GM12873 (cell line): ENCODE results near the gene KDM2A.

Experiments
- TF ChIP-seq, protein P1 (sequence below): IDR thresholded peaks from 2 replicates; pipeline ENCODE4 v1.5.1; 2012; ENCODE audit warnings: low read depth, mild to moderate bottlenecking, moderate library complexity, low read length, control low read depth; ENCODE audit not compliant: insufficient read depth; ENCODE audit errors: missing control alignments

Gene KDM2A

DNA sequence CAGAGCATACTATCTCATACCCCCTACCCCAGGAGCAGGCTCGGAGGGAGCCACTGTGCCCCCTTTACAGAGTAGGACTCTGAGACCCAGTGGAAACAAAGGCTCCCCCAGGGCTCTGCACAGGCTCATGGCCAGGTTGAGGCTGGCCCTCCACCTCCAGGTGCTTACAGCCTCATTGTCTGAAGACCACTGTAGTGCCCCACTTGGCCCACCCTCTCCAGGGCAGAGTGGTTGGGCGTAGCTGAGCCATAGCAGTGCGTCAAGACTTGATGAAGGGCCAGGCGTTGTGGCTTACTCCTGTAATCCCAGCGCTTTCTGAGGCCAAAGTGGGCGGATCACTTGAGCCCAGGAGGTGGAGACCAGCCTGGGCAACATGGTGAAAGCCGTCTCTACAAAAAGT is 171.7 kb downstream of the KDM2A start:
- TF ChIP-seq, protein P1, sequence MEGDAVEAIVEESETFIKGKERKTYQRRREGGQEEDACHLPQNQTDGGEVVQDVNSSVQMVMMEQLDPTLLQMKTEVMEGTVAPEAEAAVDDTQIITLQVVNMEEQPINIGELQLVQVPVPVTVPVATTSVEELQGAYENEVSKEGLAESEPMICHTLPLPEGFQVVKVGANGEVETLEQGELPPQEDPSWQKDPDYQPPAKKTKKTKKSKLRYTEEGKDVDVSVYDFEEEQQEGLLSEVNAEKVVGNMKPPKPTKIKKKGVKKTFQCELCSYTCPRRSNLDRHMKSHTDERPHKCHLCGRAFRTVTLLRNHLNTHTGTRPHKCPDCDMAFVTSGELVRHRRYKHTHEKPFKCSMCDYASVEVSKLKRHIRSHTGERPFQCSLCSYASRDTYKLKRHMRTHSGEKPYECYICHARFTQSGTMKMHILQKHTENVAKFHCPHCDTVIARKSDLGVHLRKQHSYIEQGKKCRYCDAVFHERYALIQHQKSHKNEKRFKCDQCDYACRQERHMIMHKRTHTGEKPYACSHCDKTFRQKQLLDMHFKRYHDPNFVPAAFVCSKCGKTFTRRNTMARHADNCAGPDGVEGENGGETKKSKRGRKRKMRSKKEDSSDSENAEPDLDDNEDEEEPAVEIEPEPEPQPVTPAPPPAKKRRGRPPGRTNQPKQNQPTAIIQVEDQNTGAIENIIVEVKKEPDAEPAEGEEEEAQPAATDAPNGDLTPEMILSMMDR = no peak

DNA sequence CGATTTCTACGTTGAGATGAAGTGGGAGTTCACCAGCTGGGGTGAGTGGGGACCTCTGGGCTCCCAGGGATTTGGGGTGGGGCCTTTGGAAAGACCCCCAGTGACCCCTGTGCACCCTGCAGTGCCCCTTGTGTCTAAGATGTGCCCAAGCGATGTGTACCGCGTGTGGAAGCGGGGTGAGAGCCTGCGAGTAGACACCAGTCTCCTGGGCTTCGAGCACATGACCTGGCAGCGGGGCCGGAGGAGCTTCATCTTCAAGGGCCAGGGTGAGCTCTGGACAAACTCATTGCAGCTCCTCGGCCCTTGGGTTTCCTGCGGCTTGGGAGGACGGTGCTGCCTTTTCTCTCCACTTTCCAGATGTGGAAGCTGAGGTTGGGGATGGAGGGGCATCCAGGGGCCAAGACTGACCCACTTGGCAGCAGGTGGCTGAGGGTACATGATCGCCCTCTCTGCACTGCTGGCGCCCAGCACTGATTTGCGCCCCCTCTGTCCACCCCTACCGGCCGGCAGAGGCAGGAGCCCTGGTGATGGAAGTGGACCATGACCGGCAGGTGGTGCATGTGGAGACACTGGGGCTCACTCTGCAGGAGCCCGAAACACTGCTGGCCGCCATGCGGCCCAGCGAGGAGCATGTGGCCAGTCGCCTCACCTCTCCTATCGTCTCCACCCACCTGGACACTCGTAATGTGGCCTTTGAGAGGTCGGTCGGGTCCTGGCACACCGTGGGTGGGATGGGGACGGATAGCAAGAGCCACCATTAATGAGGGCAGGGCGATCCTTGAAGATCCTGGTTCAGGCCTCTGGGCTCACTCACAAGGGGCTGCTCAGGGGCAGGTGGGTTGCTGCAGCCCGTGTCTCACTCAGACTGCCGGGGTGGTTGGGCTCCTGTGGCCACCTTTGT is 172.7 kb downstream of the KDM2A start:
- TF ChIP-seq, protein P1 = no peak

DNA sequence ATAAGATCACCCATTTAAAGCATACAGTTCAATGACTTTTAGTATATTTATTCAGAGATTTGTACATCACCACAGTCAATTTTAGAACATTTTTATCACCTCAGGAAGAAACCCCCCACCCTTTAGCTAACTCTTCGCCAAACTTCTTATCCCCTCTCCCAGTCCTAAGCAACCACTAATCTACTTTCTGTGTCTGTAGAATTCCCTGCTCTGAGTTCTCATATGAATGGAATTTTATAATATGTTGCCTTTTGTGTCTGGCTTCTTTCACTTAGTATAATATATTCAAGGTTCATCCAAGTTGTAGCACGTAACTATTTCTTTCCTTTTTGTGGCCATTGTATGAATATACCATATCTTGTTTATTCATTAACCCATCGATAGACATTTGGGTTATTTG is 173.6 kb downstream of the KDM2A start:
- TF ChIP-seq, protein P1 = no peak

DNA sequence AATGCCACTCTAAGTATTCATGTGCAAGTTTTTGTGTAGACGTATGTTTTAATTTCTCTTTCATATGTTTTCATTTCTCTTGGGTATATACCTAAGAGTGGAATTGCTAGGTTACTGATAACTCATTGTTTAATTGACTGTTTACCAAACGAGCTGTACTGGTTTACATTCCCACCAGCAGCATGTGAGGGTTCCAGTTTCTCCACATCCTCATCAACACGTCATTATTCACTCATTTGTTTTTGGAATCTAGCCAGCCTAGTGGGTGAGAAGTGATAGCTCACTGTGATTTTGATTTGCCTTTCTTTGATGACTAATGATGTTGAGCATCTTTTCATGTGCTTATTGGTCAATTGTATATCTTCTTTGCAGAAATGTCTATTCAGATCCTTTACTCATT is 174.0 kb downstream of the KDM2A start:
- TF ChIP-seq, protein P1 = no peak

DNA sequence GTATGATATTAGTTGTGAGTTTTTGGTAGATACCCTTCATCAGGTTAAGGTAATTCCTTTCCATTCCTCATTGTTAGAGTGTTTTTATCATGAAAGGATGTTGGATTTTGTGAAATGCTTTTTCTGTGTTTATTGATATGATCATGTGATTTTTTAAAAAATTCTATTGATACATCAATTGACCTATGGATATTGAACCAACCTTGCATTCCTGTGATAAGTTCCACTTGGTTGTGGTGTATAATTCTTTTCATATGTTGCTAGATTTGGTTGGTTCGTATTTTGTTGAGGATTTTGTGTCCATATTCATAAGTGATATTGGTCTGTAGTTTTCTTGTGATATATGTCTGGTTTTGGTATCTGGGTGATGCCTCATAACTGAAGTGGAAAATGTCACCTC is 176.8 kb downstream of the KDM2A start:
- TF ChIP-seq, protein P1 = no peak

DNA sequence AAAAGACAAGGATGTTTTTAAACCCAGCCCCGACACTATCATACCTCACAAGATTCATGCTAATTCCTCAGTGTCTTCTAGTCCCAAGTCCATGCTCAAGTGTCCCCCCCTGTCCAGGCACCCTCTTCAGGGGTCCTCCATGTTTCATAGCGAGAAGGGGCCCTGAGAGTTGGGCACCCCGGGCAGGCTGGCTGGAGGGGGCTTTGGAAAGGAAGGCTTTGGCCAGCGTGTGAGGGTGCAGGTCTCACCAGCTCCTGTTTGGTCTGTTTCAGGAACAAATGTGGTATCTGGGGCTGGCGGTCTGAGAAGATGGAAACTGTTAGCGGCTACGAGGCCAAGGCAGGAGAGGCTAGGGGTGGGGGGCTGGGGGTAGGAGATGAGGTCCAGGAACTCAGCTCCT is 179.7 kb downstream of the KDM2A start:
- TF ChIP-seq, protein P1 = no peak

DNA sequence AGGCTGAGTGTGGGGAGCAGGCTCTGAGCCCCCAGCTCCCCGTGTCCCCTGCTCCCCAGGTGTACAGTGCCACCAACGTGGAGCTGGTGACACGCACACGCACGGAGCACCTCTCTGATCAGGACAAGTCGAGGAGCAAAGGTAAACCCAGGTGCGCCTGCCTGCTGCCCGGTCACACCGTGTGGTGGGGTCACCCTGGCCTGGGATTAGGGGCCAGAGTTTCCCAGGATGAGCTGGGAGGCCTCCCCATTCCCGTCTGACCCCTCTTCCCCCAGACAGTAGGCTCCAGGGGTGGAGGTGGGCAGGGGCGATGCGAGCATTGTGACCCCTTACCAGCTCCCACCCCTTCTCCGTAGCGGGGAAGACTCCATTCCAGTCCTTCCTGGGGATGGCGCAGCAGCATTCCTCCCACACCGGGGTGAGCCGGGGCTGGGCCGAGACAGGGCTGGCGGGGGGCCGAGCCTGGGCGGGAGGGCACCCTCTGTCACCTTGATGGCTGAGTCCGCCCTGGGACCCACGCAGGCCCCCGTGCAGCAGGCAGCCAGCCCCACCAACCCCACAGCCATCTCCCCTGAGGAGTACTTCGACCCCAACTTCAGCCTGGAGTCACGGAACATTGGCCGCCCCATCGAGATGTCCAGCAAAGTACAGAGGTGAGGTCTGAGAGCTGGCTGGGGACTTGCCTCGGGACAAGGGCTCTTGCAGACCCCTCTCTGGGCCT is 180.6 kb downstream of the KDM2A start:
- TF ChIP-seq, protein P1 = no peak
